Fibroblast of skin of abdomen (primary cell): Measurements from ENCODE around the gene POTEF.
"Not testable (repeated sequence)": the region's sequence is repeated elsewhere in the genome, so short reads cannot be mapped to it uniquely, and the experiment has no call there.

ENCODE experiments used
- DNase-seq: peaks from one replicate; pipeline ENCODE4 v3.0.0-alpha.2; 2013

The POTEF gene

DNA sequence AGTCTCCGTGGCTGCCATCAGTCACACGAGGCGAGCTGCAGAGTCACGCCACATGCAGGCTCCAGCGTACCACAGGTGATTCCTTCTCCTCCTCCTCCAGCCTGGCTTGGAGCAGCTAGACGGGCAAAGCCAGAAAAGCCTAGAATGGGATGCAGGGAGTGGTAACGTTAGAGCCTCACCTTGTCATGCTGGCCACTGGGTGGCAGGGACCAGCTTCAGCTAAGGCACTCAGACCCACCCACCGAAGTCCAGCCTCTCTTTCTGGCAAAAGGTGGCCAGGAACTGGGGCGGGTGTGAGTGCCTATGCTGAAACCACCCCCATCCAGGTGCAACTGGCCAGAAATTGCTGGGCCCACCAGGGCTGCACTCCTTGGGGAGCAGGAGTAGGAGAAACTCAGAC, 1.3 kb downstream of the POTEF start:
- not testable (repeated sequence) for DNase-seq

DNA sequence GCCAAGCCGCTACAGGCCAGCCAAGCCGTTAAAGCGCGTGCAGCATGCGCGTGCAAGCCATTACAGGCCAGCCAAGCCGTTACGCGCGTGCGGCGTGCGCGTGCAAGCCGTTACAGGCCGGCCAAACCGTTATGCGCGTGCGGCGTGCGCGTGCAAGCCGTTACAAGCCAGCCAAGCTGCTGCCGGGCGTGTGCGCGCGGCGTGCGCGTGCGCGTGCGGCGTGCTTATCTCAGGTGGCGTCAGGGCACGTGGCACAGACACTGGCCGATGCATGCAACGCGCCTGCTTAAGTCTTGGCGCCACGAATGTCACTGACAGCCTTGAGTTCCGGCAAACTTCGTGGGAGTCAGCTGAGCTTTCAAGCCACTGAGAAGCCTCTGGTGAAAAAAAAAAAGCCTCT, 8.1 kb downstream of the POTEF start:
- not testable (repeated sequence) for DNase-seq

DNA sequence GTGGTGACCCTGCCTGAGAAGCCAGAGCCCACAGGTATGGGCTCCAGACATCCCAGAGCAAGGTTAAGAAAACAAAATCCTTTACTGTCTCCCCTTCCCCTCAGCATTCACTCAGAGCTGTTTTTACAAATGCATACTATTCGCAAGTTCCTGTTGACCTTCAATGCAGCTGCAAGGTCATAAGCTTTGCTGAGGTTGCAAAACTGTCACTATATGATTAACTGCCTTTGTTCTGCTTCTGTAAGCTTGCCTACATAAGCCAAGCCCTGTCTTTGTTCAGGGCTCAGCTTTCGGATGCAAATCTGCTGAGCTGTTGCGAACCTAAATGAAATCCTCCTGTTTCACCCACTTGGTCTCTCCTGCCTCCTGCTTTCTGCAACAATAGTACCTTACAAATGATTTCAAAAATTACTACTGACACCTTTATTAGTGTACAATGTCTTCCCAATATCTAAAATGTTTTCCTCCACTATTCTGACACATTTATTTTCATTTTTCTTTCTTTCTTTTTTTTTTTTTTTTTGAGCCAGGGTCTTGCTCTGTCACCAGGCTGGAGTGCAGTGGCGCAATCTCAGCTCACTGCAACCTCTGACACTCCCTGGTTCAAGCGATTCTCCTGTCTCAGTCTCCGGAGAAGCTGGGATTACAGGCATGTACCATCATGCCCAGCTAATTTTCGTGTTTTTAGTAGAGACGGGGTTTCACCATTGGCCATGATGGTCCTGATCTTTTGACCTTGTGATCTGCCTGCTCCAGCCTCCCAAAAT, 26.2 kb downstream of the POTEF start:
- not testable (repeated sequence) for DNase-seq

DNA sequence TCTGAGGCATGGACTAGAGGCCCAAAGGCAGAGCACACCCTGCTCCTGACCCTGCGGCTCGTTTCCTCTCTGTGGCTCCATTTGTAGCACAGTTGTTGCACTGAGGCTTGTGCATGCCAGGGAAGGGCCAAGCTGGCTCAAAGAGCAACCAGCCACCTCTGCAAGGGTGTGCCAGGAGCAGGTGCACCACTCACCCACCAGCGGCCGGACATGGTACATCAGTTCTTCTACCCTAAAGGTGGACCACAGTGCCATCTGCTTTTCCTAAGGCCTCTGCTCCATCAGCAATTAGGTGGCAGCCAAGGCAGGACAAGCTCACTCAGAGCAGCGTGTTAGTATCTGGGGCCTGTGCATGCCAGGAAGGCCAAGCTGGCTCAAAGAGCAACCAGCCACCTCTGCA, 66.4 kb downstream of the POTEF start:
- DNase-seq, result not testable (repeated sequence)

DNA sequence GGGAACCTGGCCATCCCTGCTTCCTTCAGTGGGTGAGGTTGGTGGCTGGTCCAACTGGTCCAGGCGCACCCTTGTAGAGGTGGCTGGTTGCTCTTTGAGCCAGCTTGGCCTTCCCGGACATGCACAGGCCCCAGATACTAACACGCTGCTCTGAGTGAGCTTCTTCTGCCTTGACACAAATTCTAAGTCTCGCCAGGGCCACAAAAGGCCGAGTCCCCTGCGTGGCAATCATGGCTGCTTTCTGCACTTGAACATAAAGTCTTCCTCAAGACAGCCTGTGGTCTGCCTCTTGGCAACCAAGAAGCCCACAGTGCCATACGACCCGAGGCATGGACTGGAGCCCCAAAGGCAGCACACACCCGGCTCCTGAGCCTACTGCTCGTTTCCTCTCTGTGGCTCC, 69.0 kb downstream of the POTEF start:
- DNase-seq, result not testable (repeated sequence)

DNA sequence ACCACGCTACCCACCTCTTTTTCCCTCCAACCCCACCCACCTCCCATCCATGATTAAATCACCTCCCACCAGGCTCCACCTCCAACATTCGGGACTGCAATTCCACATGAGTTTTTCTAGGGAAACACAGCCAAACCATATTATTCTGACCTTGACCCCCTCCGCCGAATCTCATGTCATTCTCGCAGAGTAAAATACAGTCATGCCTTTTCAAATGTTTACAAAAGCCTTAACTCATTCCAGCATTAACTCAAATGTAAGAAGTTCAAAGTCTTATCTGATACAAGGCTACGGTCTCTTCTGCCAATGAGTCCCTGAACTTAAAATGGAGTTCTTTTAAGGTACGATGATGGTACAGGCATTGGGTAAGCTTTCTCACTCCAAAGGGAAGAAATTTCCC, 72.7 kb downstream of the POTEF start:
- not testable (repeated sequence) for DNase-seq

DNA sequence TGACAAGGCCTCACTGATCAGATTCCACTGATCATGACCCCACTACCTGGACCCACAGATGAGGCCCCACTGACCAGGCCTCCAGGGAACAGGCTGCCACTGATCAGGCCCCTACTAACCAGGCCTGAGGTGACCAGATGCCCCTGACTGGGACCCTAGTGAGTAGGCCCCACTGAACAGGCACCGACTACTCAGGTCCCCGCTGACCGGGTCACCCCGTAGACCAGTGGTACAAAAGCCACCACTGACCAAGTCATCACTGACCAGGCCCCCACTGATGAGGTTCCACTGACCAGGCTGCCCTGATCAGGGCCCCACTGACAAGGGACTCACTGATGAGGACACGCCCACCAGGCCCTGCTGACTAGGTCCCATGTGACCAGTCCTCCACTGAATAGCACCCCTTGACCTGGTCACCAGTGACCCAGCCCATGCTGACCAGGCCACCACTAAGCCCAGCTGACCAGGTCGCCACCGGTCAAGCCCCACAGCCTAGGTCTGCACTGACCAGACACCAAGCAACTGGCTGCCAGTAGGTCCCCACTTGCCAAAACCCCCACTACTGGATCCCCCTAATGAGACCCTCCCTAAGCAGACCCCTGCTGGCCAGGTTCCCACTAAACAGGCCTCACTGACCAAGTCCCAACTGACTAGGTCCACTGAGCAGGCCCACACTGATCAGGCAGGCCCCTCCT, 75.7 kb downstream of the POTEF start:
- DNase-seq, result not testable (repeated sequence)

DNA sequence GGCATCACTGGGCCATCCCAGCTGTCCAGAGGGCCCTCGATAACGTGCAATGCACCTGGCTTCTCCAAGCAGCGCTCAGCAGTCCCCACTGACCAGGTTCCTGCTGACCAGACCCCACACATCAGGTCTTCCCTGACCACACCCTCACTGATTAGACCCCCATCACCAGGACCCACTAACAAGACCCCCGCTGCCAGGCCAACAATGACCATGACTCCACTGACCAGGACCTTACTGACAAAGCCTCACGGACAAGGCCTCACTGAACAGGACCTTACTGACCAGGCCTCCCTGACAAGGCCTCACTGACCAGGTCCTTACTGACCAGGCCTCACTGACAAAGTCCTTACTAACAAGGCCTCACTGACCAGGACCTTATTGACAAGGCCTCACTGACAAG, 76.6 kb downstream of the POTEF start:
- not testable (repeated sequence) for DNase-seq

DNA sequence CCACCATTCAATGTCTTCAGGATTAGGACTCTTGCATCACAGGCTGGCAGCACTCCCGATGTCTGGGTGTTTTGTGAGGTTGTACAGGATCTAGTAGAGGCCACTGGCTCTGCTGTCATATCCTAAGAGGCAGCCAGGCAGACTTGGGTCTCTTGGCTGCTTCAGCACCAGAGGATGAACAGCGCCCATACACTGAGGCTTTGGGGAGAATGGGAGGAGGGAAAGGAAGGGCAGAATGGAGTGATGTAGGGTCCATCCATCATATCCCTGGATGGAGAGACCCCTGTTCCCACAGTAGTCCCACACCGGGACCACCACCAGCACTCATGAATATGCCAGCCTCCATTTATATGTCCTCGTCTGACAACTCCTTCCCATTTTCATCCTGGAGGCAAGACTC, 80.6 kb downstream of the POTEF start:
- DNase-seq, result not testable (repeated sequence)

DNA sequence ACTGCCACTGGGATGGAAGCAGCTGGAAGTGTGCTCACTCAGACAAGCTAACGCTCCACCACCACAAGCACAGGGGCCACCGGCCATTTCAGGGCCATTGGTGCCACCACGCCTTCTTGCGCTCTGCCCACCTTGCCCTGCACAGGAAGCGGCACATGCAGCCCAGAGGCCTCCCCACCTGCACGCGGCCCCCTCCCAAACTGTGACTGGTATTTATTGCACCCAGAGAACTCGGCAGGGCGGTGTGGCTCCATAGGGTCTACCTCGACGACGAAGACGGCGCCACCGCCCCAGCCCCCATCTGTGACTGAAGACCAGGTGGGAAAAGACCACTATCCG, 90.8 kb downstream of the POTEF start:
- DNase-seq, result not testable (repeated sequence)

DNA sequence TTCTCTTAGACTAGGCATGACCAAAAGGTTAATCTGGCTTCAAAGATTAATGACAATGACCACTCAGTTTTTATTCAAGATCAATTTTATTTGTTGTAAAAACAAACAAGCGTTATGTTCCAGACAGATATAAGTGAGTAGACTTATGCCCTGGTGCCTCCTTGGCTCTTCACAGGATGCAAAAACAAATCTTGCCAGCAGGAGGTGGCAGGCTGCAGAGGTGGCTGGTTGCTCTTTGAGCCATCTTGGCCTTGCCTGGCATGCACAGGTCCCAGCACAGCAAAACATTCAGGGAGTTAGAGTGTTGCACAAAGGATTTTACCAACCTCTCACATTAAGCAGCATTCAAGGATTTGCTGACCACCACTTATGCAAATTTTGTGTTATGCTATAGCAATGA, 103.1 kb downstream of the POTEF start:
- not testable (repeated sequence) for DNase-seq
